Skeletal muscle tissue (tissue), 4 donors: Measurements from ENCODE around the gene ITGA6. TPM values are rescaled to one million over a fixed set of nuclear protein-coding genes. Genes with fewer than 3 reads are reported as not detected.
"Not testable (repeated sequence)": the region's sequence is repeated elsewhere in the genome, so short reads cannot be mapped to it uniquely, and the experiment has no call there.

Experiments used
- H3K27ac ChIP-seq: one replicate; pipeline ENCODE4 v1.7.0; 2013; ENCODE audit warnings: mild to moderate bottlenecking, low read depth, low read length, inconsistent platforms
- H3K27me3 ChIP-seq, 3 donors: one replicate each; pipeline ENCODE4 v1.7.0; 2013; ENCODE audit warnings: low read length in 3 of 3; ENCODE audit not compliant: control insufficient read depth in 3 of 3, insufficient read depth in 3 of 3
- H3K36me3 ChIP-seq, 3 donors: one replicate each; pipeline ENCODE4 v1.7.0; 2013; ENCODE audit warnings: low read length in 3 of 3; ENCODE audit not compliant: control insufficient read depth in 3 of 3, insufficient read depth in 3 of 3
- H3K4me1 ChIP-seq, 3 donors: one replicate each; pipeline ENCODE4 v1.7.0; 2013; ENCODE audit warnings: low read length in 3 of 3, mild to moderate bottlenecking in 3 of 3; ENCODE audit not compliant: control insufficient read depth in 3 of 3, insufficient read depth in 3 of 3
- H3K4me3 ChIP-seq, 3 donors: one replicate each; pipeline ENCODE4 v1.7.0; 2013; ENCODE audit warnings: low read length in 3 of 3
- H3K9ac ChIP-seq, 3 donors: one replicate each; pipeline ENCODE4 v1.7.0; 2013; ENCODE audit warnings: low read length in 3 of 3, mild to moderate bottlenecking in 3 of 3, moderate library complexity in 2 of 3, low read depth in 1 of 3
- H3K9me3 ChIP-seq, 3 donors: one replicate each; pipeline ENCODE4 v1.7.0; 2013; ENCODE audit warnings: low read length in 3 of 3; ENCODE audit not compliant: control insufficient read depth in 3 of 3
- total RNA-seq: library from RNA; depleted of rRNA; stranded (reverse); fragments of >200 nt; gene quantifications from one replicate; pipeline ENCODE4 v1.2.3, GENCODE V29; 2014
- donor health status: Osteomylitis.

The ITGA6 gene
- total RNA-seq, 1 donor from 2014 or later, result 83.5 TPM

GRCh38 chr2:172510088-172510487 lies 82.7 kb downstream of the ITGA6 start:
- Histone ChIP-seq H3K9ac (no peak overlapping the region), H3K36me3 (peaks cover 0 to 5% (median 0%) of the 10 kb centered on the region in 3 donors), H3K4me1 (no peaks in the 10 kb centered on the region), H3K27me3 (no peaks in the 10 kb centered on the region), H3K4me3 (no peak overlapping the region), H3K9me3 (peaks cover 0 to 12% (median 0%) of the 10 kb centered on the region in 3 donors), H3K27ac (no peak overlapping the region)

DNA sequence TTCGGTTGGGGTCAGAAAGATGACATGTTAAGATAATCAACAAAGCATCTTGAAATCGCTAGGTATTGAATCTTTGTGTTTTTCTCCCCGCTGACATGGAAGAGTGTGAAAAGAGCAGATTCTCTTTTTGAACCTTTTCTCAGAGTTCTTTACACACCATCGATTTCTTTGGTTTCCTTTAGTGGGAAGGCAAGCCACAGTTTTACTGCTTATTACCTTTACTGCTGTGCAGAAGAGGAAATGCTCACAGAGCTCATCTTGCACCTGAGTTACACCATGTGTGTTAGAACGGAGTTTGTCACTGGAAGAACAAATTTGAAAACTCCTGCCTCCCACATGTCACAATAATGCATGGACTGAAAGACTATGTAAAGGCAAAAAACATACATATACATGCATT lies 83.2 kb downstream of the ITGA6 start:
- peaks cover 0 to 12% (median 0%) of the 10 kb centered on the region in 3 donors for H3K9me3 ChIP-seq
- no peak overlapping the region for H3K4me3 ChIP-seq

DNA sequence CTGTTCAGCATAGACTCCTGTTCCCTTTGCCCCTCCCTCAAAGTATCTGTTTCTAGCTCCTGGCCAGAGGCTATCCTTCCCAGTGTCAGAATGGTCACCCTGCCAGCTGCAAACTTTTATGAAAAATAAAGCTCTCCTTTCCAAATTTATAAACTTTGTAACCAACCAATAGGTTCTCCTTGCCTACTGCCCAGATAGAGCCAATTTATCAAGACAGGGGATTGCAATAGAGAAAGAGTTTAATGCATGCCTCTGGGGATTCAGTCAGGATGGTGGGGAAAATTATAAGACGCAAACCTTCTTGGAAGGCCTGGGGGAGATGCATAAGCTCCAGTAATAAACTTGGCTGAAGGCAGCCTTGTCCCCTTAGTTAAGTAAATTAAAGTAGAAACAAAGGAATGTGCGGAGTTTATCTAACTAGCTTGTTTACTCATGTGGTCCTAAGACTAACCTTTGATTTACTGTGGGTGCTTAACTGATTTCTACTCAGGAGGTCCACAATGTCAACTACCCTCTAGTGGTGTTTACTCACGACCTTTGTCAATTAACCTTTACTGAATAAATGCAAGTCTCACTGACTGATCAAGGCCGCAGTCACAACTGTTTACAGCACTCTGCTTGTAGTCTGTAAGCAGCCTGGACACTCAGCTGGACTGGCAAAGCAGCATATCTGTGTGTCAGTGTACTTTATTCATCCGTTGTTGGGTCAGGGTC lies 85.6 kb downstream of the ITGA6 start:
- H3K4me1 ChIP-seq, result no peaks in the 10 kb centered on the region
- no peak overlapping the region for H3K9ac ChIP-seq
- H3K36me3 ChIP-seq, result peaks cover 0 to 4% (median 0%) of the 10 kb centered on the region in 3 donors
- peaks cover 0 to 12% (median 0%) of the 10 kb centered on the region in 3 donors for H3K9me3 ChIP-seq
- H3K27me3 ChIP-seq, result no peaks in the 10 kb centered on the region
- no peak overlapping the region for H3K27ac ChIP-seq
- H3K4me3 ChIP-seq, result no peak overlapping the region

More for the DNA sequence above, 83.2 kb downstream of the ITGA6 start:
- H3K27ac ChIP-seq, result no peak overlapping the region
- no peaks in the 10 kb centered on the region for H3K27me3 ChIP-seq
- no peak overlapping the region for H3K9ac ChIP-seq
- peaks cover 0 to 5% (median 0%) of the 10 kb centered on the region in 3 donors for H3K36me3 ChIP-seq
- no peaks in the 10 kb centered on the region for H3K4me1 ChIP-seq

DNA sequence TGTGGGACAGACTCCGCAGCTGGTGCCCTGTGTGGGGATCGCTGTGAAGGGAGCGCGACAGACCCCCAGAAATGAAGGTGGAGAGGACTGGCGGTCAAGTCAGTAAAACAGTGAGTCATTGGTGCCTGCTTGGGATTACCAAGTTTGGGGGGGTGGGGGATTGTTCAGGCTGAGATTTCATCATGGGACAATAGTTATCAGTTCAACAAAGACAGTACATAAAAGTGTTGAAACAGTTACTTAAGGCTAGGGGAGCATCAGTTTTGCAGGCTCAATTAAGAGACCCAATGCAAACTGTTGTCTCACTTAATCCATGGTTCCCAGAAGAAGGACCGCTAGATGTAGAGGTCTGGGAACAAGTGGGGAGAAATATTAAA lies 86.1 kb downstream of the ITGA6 start:
- H3K9ac ChIP-seq, result no peak overlapping the region
- H3K9me3 ChIP-seq, result peaks cover 0 to 12% (median 0%) of the 10 kb centered on the region in 3 donors
- H3K36me3 ChIP-seq, result no peaks in the 10 kb centered on the region
- no peak overlapping the region for H3K27ac ChIP-seq
- no peaks in the 10 kb centered on the region for H3K27me3 ChIP-seq
- no peak overlapping the region for H3K4me3 ChIP-seq
- H3K4me1 ChIP-seq, result no peaks in the 10 kb centered on the region

- Histone ChIP-seq H3K36me3 (no peaks in the 10 kb centered on the region), H3K27ac (no peak overlapping the region), H3K9ac (no peak overlapping the region), H3K4me1 (no peaks in the 10 kb centered on the region), H3K27me3 (no peaks in the 10 kb centered on the region), H3K9me3 (peaks cover 0 to 12% (median 0%) of the 10 kb centered on the region in 3 donors), H3K4me3 (no peak overlapping the region)
Observed at GRCh38 chr2:172513935-172514586, 86.7 kb downstream of the ITGA6 start.

- Histone ChIP-seq H3K4me1 (no peaks in the 10 kb centered on the region), H3K9me3 (peaks cover 0 to 9% (median 0%) of the 10 kb centered on the region in 3 donors), H3K36me3 (no peaks in the 10 kb centered on the region), H3K9ac (no peak overlapping the region), H3K4me3 (no peak overlapping the region), H3K27ac (no peak overlapping the region), H3K27me3 (no peaks in the 10 kb centered on the region)
Observed at GRCh38 chr2:172516299-172516698, 88.9 kb downstream of the ITGA6 start.

DNA sequence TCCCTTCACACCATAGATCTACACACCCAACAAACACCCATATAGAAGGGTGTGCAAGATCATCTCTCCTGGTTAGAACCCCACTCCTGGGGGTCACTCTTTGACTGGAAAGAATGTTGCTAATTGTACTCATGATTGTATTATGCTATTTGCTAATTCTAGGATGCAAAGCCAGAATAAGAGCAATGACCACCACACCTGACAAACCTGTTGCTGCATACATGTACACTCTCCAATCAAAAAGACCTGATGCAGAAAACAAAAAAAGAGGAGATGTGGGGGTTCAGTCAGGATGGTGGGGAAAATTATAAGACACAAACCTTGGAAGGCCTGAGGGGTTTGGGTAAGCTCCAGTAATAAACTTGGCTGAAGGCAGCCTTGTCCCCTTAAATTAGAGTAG lies 91.6 kb downstream of the ITGA6 start:
- H3K36me3 ChIP-seq, result no peaks in the 10 kb centered on the region
- H3K4me3 ChIP-seq, result no peak overlapping the region
- no peaks in the 10 kb centered on the region for H3K27me3 ChIP-seq
- no peak overlapping the region for H3K9ac ChIP-seq
- H3K27ac ChIP-seq, result no peak overlapping the region
- no peaks in the 10 kb centered on the region for H3K9me3 ChIP-seq
- H3K4me1 ChIP-seq, result no peaks in the 10 kb centered on the region

DNA sequence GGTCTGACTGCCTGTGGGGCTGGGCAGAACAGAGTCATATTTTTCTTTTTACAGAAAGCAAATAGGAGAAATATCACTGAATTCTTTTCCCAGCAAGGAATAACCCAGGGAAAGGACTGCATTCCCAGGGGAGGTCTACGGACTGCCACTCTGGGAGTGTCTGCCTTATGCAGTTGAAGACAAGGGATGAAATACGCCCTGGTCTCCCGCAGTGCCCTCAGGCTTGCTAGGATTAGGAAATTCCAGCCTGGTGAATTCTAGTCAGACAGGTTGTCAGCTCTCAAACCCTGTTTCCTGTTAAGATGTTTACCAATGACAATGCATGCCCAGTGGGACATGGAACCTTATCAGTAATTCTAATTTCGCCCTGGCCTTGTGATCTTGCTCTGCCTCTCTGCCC lies 98.2 kb downstream of the ITGA6 start:
- H3K4me3 ChIP-seq, result no peak overlapping the region
- H3K9me3 ChIP-seq, result peaks cover 0 to 2% (median 0%) of the 10 kb centered on the region in 3 donors
- H3K27me3 ChIP-seq, result no peaks in the 10 kb centered on the region
- H3K9ac ChIP-seq, result no peak overlapping the region
- no peaks in the 10 kb centered on the region for H3K36me3 ChIP-seq
- H3K27ac ChIP-seq, result no peak overlapping the region
- H3K4me1 ChIP-seq, result no peaks in the 10 kb centered on the region

GRCh38 chr2:172531309-172531708 lies 103.9 kb downstream of the ITGA6 start:
- Histone ChIP-seq H3K9me3 (no peaks in the 10 kb centered on the region), H3K36me3 (no peaks in the 10 kb centered on the region), H3K9ac (no peak overlapping the region), H3K4me3 (no peak overlapping the region), H3K4me1 (no peaks in the 10 kb centered on the region), H3K27ac (no peak overlapping the region), H3K27me3 (no peaks in the 10 kb centered on the region)

- not testable (repeated sequence) for H3K9ac ChIP-seq, H3K36me3 ChIP-seq, H3K9me3 ChIP-seq, H3K4me3 ChIP-seq, H3K27ac ChIP-seq, H3K4me1 ChIP-seq, H3K27me3 ChIP-seq
Observed at GRCh38 chr2:172532461-172532860, 105.1 kb downstream of the ITGA6 start.
